Sigmoid colon (tissue), 7 donors: ENCODE data around the gene FBXW2. TPM values are rescaled to one million over a fixed set of nuclear protein-coding genes. Genes with fewer than 3 reads are reported as not detected.
"Not testable (repeated sequence)": the region's sequence is repeated elsewhere in the genome, so short reads cannot be mapped to it uniquely, and the experiment has no call there.

ENCODE experiments used
- DNase-seq: peaks from one replicate; pipeline ENCODE4 v3.0.0-alpha.2; 2019
- H3K27ac ChIP-seq, 4 donors: fragments of 200-600 bp; sonication (generic); one replicate each; pipeline ENCODE4 v1.5.1; 2016 to 2019; ENCODE audit warnings: mild to moderate bottlenecking in 1 of 4
- H3K27me3 ChIP-seq, 3 donors: fragments of 200-600 bp; sonication (generic); one replicate each; pipeline ENCODE4 v1.5.1; 2019; ENCODE audit warnings: mild to moderate bottlenecking in 1 of 3
- H3K36me3 ChIP-seq, 4 donors: fragments of 200-600 bp; sonication (generic); one replicate each; pipeline ENCODE4 v1.5.1; 2016 to 2019
- H3K4me1 ChIP-seq, 4 donors: fragments of 200-600 bp; sonication (generic); one replicate each; pipeline ENCODE4 v1.5.1; 2017 to 2019
- H3K4me3 ChIP-seq, 4 donors: fragments of 200-600 bp; sonication (generic); one replicate each; pipeline ENCODE4 v1.5.1; 2017 to 2019; ENCODE audit warnings: mild to moderate bottlenecking in 2 of 4, moderate library complexity in 1 of 4
- H3K9me3 ChIP-seq, 4 donors: fragments of 200-600 bp in 3 of 4; sonication (generic) in 3 of 4; one replicate each; pipeline versions ENCODE4 v1.5.1 to v1.6.1; 2013 to 2019
- CTCF ChIP-seq, 4 experiments: fragments of 450-650 bp in 3 of 4; fragments of 200-600 bp in 1 of 4; IDR thresholded peaks; one replicate each; pipeline ENCODE4 v1.5.1; 2016 to 2019; ENCODE audit warnings: antibody characterized with exemption in 4 of 4, mild to moderate bottlenecking in 3 of 4, moderate library complexity in 2 of 4
- EP300 ChIP-seq, 4 donors: sonication (generic); formaldehyde crosslinking; IDR thresholded peaks; one replicate each; pipeline ENCODE4 v1.6.1; 2017; ENCODE audit warnings: antibody characterized with exemption in 4 of 4
- POLR2A ChIP-seq, 2 donors: fragments of 450-650 bp; IDR thresholded peaks; one replicate each; pipeline ENCODE4 v1.6.1; 2016; ENCODE audit warnings: antibody characterized with exemption in 2 of 2, mild to moderate bottlenecking in 2 of 2, moderate library complexity in 2 of 2
- POLR2AphosphoS5 ChIP-seq, 4 donors: sonication (generic); formaldehyde crosslinking; IDR thresholded peaks; one replicate each; pipeline ENCODE4 v1.6.1; 2017; ENCODE audit warnings: antibody characterized with exemption in 4 of 4
- WGBS, 2 donors: extraction: QIAGEN DNeasy Blood & Tissue Kit; methylation state at CpG; one replicate each; pipeline ENCODE4 v1.1.7; 2013; 5-methylcytosine and 5-hydroxymethylcytosine counted together
- intact Hi-C: fragments of 100-400 bp; cut with DNase I; formaldehyde crosslinking; loops from one replicate; pipeline ENCODE4 v1.15.1; 2023
- polyA plus RNA-seq, 3 donors: library from polyadenylated mRNA; stranded (reverse); fragments of 200-250 nt; gene quantifications; one replicate each; pipeline ENCODE4 v1.2.3, GENCODE V29; 2013
- total RNA-seq, 4 donors: library from RNA; depleted of rRNA; stranded (reverse); fragments of >200 nt; gene quantifications; one replicate each; pipeline ENCODE4 v1.1.0, GENCODE V29; 2016
- donor health status: healthy with polysubstance abuse.
- donor health status: Bipolar disorder and iron deficiency.
- donor health status: healthy.

Gene FBXW2
- total and polyA plus RNA-seq, 7 donors = 10.2 to 61.8 (median 30.9) TPM

GRCh38 chr9:120807607-120808379 lies 14.6 kb upstream of the FBXW2 start:
- no peaks in the 10 kb centered on the region for H3K4me1 ChIP-seq
- H3K27me3 ChIP-seq = no peaks in the 10 kb centered on the region
- peaks cover 0 to 13% (median 7%) of the 10 kb centered on the region in 4 donors for H3K9me3 ChIP-seq
- DNase-seq = no peak
- H3K36me3 ChIP-seq = no peaks in the 10 kb centered on the region
- H3K27ac ChIP-seq = no peak overlapping the region
- no peak for TF ChIP-seq POLR2AphosphoS5 (IDR thresholded peaks at IDR 0.05)
- TF ChIP-seq POLR2A (IDR thresholded peaks at IDR 0.05) = no peak
- TF ChIP-seq CTCF (IDR thresholded peaks at IDR 0.05) = no peak
- TF ChIP-seq EP300 (IDR thresholded peaks at IDR 0.05) = no peak
- no peak overlapping the region for H3K4me3 ChIP-seq
- intact Hi-C loops = no loop called here

GRCh38 chr9:120804784-120805363 lies 11.7 kb upstream of the FBXW2 start:
- 88 to 90% methylated on average over 3 of the region's 3 CpGs for WGBS, 2 donors
- peaks cover 0 to 13% (median 7%) of the 10 kb centered on the region in 4 donors for H3K9me3 ChIP-seq
- H3K4me3 ChIP-seq, H3K27me3 ChIP-seq, DNase-seq, H3K4me1 ChIP-seq, H3K36me3 ChIP-seq, intact Hi-C loops, H3K27ac ChIP-seq: not testable (repeated sequence)

- Histone ChIP-seq H3K36me3 (no peaks in the 10 kb centered on the region), H3K27ac (no peak overlapping the region), H3K4me3 (no peak overlapping the region), H3K9me3 (peaks cover 0 to 3% (median 0%) of the 10 kb centered on the region in 4 donors), H3K27me3 (no peaks in the 10 kb centered on the region), H3K4me1 (no peaks in the 10 kb centered on the region)
- DNase-seq = no peak
- intact Hi-C loops = no loop called here
- 94 to 95% methylated on average over 7 of the region's 7 CpGs for WGBS, 2 donors
- TF ChIP-seq POLR2A (IDR thresholded peaks at IDR 0.05) = no peak
- TF ChIP-seq POLR2AphosphoS5 (IDR thresholded peaks at IDR 0.05) = no peak
- TF ChIP-seq CTCF (IDR thresholded peaks at IDR 0.05) = no peak
- no peak for TF ChIP-seq EP300 (IDR thresholded peaks at IDR 0.05)
These were observed 8.2 kb upstream of the FBXW2 start for GRCh38 chr9:120801441-120801840.

- Histone ChIP-seq H3K4me1 (peaks cover 0 to 47% (median 38%) of the 10 kb centered on the region in 4 donors), H3K27ac (no peak overlapping the region), H3K4me3 (no peak overlapping the region), H3K36me3 (peaks cover 0 to 31% (median 11%) of the 10 kb centered on the region in 4 donors), H3K9me3 (no peaks in the 10 kb centered on the region), H3K27me3 (no peaks in the 10 kb centered on the region)
- 90 to 94% methylated on average over 3 of the region's 3 CpGs for WGBS, 2 donors
- intact Hi-C loops = no loop called here
- TF ChIP-seq EP300 (IDR thresholded peaks at IDR 0.05) (no peak), POLR2A (IDR thresholded peaks at IDR 0.05) (no peak), POLR2AphosphoS5 (IDR thresholded peaks at IDR 0.05) (no peak), CTCF (IDR thresholded peaks at IDR 0.05) (no peak)
- no peak for DNase-seq
These were observed 2.1 kb downstream of the FBXW2 start for GRCh38 chr9:120791161-120791560.

GRCh38 chr9:120787933-120788332 lies 5.3 kb downstream of the FBXW2 start:
- intact Hi-C loops = no loop called here
- 78 to 79% methylated on average over 4 of the region's 4 CpGs for WGBS, 2 donors
- Histone ChIP-seq H3K4me3 (no peak overlapping the region), H3K27ac (no peak overlapping the region), H3K9me3 (no peaks in the 10 kb centered on the region), H3K27me3 (no peaks in the 10 kb centered on the region), H3K4me1 (peaks cover 0 to 44% (median 29%) of the 10 kb centered on the region in 4 donors), H3K36me3 (peaks cover 0 to 39% (median 11%) of the 10 kb centered on the region in 4 donors)
- DNase-seq = no peak
- TF ChIP-seq POLR2AphosphoS5 (IDR thresholded peaks at IDR 0.05) = no peak
- TF ChIP-seq POLR2A (IDR thresholded peaks at IDR 0.05) = no peak
- no peak for TF ChIP-seq EP300 (IDR thresholded peaks at IDR 0.05)
- TF ChIP-seq CTCF (IDR thresholded peaks at IDR 0.05) = no peak
